GM23338 (cell line): ENCODE measurements around the gene TMEM244. TPM values are rescaled to one million over a fixed set of nuclear protein-coding genes. Genes with fewer than 3 reads are reported as not detected.

Source experiments
- CREB1 ChIP-seq: fragments of 250-450 bp; sonication (Bioruptor Pico); IDR thresholded peaks from 2 replicates; pipeline ENCODE4 v1.5.0; 2020; ENCODE audit warnings: low read depth, mild to moderate bottlenecking, moderate library complexity
- EZH2 ChIP-seq: fragments of 200-600 bp; sonication (generic); IDR thresholded peaks from one replicate; pipeline ENCODE4 v1.8.0; 2017; ENCODE audit warnings: antibody characterized with exemption, mild to moderate bottlenecking, low read depth; ENCODE audit not compliant: unreplicated experiment
- EZH2phosphoT487 ChIP-seq: fragments of 200-600 bp; sonication (generic); IDR thresholded peaks from one replicate; pipeline ENCODE4 v1.8.1; 2018; ENCODE audit warnings: antibody characterized with exemption; ENCODE audit not compliant: unreplicated experiment
- JUNB ChIP-seq: IDR thresholded peaks from one replicate; pipeline ENCODE4 v1.6.1; 2016; ENCODE audit warnings: antibody characterized with exemption; ENCODE audit not compliant: unreplicated experiment
- NANOG ChIP-seq: IDR thresholded peaks from 2 replicates; pipeline ENCODE4 v1.6.1; 2016; ENCODE audit warnings: antibody characterized with exemption, borderline replicate concordance
- ZNF114 ChIP-seq: fragments of 250-450 bp; sonication (Bioruptor Pico); IDR thresholded peaks from 2 replicates; pipeline ENCODE4 v1.5.0; 2020; ENCODE audit warnings: mild to moderate bottlenecking, moderate library complexity
- polyA plus RNA-seq: library from polyadenylated mRNA; unstranded; fragments of >200 nt; fragmentation: Nextera tagmentation; extraction: Ambion mirVana; gene quantifications from 2 replicates; pipeline ENCODE4 v1.2.1, GENCODE V29; 2016
- total RNA-seq: library from RNA; depleted of rRNA; stranded (reverse); fragments of >200 nt; shearing (Covaris generic); gene quantifications from 2 replicates; pipeline ENCODE4 v1.2.3, GENCODE V29; 2014
- TF ChIP-seq, protein P1 (sequence below): fragments of 250-450 bp; sonication (Bioruptor Pico); IDR thresholded peaks from 2 replicates; pipeline ENCODE4 v1.5.0; 2020; ENCODE audit warnings: mild to moderate bottlenecking, moderate library complexity
- TF ChIP-seq, protein P2 (sequence below): IDR thresholded peaks from 2 replicates; pipeline ENCODE4 v1.6.1; 2016; ENCODE audit warnings: antibody characterized with exemption
- TF ChIP-seq, protein P3 (sequence below): IDR thresholded peaks from one replicate; pipeline ENCODE4 v1.6.1; 2018; ENCODE audit warnings: antibody characterized with exemption; ENCODE audit not compliant: unreplicated experiment

The TMEM244 gene
- total and polyA plus RNA-seq, 2 experiments from 2014 or later = not detected

DNA sequence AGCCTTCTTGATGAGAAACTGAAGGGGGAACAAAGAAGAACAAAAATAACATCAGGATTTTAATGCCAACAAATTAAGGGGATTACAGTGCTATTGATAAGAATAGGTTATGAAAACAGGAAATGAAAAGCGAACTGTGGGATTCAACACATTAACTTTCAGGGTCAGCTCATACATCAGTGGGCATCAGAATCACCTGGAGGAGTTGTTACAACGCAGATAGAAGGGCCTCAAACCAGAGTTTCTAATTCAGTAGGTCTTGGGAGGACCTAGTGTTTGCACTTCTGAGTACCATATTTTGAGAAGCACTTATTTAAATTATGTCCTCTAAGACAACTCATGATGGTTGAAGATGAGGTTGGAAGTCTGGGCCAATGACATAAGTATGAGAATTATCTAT, 5.6 kb upstream of the TMEM244 start (continued):
- TF ChIP-seq, protein P1, sequence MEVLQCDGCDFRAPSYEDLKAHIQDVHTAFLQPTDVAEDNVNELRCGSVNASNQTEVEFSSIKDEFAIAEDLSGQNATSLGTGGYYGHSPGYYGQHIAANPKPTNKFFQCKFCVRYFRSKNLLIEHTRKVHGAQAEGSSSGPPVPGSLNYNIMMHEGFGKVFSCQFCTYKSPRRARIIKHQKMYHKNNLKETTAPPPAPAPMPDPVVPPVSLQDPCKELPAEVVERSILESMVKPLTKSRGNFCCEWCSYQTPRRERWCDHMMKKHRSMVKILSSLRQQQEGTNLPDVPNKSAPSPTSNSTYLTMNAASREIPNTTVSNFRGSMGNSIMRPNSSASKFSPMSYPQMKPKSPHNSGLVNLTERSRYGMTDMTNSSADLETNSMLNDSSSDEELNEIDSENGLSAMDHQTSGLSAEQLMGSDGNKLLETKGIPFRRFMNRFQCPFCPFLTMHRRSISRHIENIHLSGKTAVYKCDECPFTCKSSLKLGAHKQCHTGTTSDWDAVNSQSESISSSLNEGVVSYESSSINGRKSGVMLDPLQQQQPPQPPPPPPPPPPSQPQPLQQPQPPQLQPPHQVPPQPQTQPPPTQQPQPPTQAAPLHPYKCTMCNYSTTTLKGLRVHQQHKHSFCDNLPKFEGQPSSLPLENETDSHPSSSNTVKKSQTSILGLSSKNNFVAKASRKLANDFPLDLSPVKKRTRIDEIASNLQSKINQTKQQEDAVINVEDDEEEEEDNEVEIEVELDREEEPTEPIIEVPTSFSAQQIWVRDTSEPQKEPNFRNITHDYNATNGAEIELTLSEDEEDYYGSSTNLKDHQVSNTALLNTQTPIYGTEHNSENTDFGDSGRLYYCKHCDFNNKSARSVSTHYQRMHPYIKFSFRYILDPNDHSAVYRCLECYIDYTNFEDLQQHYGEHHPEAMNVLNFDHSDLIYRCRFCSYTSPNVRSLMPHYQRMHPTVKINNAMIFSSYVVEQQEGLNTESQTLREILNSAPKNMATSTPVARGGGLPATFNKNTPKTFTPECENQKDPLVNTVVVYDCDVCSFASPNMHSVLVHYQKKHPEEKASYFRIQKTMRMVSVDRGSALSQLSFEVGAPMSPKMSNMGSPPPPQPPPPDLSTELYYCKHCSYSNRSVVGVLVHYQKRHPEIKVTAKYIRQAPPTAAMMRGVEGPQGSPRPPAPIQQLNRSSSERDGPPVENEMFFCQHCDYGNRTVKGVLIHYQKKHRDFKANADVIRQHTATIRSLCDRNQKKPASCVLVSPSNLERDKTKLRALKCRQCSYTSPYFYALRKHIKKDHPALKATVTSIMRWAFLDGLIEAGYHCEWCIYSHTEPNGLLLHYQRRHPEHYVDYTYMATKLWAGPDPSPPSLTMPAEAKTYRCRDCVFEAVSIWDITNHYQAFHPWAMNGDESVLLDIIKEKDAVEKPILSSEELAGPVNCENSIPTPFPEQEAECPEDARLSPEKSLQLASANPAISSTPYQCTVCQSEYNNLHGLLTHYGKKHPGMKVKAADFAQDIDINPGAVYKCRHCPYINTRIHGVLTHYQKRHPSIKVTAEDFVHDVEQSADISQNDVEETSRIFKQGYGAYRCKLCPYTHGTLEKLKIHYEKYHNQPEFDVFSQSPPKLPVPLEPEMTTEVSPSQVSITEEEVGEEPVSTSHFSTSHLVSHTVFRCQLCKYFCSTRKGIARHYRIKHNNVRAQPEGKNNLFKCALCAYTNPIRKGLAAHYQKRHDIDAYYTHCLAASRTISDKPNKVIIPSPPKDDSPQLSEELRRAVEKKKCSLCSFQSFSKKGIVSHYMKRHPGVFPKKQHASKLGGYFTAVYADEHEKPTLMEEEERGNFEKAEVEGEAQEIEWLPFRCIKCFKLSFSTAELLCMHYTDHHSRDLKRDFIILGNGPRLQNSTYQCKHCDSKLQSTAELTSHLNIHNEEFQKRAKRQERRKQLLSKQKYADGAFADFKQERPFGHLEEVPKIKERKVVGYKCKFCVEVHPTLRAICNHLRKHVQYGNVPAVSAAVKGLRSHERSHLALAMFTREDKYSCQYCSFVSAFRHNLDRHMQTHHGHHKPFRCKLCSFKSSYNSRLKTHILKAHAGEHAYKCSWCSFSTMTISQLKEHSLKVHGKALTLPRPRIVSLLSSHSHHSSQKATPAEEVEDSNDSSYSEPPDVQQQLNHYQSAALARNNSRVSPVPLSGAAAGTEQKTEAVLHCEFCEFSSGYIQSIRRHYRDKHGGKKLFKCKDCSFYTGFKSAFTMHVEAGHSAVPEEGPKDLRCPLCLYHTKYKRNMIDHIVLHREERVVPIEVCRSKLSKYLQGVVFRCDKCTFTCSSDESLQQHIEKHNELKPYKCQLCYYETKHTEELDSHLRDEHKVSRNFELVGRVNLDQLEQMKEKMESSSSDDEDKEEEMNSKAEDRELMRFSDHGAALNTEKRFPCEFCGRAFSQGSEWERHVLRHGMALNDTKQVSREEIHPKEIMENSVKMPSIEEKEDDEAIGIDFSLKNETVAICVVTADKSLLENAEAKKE (CRISPR knock-in tag) = no peak
- no peak for TF ChIP-seq NANOG
- no peak for TF ChIP-seq JUNB
- no peak for TF ChIP-seq EZH2phosphoT487
- no peak for TF ChIP-seq EZH2
- TF ChIP-seq, protein P2, sequence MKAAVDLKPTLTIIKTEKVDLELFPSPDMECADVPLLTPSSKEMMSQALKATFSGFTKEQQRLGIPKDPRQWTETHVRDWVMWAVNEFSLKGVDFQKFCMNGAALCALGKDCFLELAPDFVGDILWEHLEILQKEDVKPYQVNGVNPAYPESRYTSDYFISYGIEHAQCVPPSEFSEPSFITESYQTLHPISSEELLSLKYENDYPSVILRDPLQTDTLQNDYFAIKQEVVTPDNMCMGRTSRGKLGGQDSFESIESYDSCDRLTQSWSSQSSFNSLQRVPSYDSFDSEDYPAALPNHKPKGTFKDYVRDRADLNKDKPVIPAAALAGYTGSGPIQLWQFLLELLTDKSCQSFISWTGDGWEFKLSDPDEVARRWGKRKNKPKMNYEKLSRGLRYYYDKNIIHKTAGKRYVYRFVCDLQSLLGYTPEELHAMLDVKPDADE = no peak
- TF ChIP-seq, protein P3, sequence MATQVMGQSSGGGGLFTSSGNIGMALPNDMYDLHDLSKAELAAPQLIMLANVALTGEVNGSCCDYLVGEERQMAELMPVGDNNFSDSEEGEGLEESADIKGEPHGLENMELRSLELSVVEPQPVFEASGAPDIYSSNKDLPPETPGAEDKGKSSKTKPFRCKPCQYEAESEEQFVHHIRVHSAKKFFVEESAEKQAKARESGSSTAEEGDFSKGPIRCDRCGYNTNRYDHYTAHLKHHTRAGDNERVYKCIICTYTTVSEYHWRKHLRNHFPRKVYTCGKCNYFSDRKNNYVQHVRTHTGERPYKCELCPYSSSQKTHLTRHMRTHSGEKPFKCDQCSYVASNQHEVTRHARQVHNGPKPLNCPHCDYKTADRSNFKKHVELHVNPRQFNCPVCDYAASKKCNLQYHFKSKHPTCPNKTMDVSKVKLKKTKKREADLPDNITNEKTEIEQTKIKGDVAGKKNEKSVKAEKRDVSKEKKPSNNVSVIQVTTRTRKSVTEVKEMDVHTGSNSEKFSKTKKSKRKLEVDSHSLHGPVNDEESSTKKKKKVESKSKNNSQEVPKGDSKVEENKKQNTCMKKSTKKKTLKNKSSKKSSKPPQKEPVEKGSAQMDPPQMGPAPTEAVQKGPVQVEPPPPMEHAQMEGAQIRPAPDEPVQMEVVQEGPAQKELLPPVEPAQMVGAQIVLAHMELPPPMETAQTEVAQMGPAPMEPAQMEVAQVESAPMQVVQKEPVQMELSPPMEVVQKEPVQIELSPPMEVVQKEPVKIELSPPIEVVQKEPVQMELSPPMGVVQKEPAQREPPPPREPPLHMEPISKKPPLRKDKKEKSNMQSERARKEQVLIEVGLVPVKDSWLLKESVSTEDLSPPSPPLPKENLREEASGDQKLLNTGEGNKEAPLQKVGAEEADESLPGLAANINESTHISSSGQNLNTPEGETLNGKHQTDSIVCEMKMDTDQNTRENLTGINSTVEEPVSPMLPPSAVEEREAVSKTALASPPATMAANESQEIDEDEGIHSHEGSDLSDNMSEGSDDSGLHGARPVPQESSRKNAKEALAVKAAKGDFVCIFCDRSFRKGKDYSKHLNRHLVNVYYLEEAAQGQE = no peak
- TF ChIP-seq ZNF114 (CRISPR knock-in tag) = no peak
- TF ChIP-seq CREB1 (CRISPR knock-in tag) = no peak
